GM08714 (cell line): ENCODE measurements around the gene TGFBRAP1.
"Not testable (repeated sequence)": the region's sequence is repeated elsewhere in the genome, so short reads cannot be mapped to it uniquely, and the experiment has no call there.

Source experiments
- H3K4me3 ChIP-seq: fragments of 200-500 bp; sonication (Bioruptor generic); 2 replicates; pipeline ENCODE4 v1.5.1; 2014; ENCODE audit warnings: mild to moderate bottlenecking, low read length, inconsistent platforms
- ZNF274 ChIP-seq: IDR thresholded peaks from 2 replicates; pipeline ENCODE4 v1.6.1; 2012; ENCODE audit warnings: mild to moderate bottlenecking, low read depth, low read length

The TGFBRAP1 gene

DNA sequence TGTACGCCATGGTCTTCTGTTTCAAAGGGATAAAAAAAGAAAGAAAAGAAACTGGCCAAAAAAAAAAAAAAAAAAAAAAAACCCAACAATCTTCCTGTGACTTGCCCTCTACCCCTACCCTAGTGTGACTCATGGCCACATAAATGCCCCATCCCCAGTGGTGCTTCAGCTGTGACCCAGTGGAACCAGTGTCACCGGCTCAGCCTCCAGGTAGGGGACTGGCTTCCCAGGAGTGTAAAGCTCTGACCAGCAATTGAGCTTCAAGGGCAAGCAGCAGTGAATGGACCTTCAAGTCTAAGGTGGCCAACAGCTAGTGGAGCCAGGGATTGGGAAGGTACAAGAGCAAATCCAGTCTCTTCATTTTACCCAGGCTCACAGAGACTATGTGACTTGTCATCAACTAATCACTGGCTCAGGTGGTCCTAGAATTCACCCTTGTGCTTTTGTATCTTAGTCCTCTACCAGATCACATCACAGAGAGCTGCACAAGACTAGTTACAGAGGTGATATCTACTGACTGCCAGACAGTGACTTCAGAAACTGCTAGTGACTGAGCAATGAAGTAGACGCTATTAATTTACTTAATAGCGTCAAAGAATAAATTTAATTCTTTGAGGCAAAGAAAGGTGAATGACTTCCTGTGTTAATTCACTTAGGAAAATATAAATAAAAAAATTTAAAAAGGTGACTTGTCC is 1.3 kb upstream of the TGFBRAP1 start:
- no peak for TF ChIP-seq ZNF274

DNA sequence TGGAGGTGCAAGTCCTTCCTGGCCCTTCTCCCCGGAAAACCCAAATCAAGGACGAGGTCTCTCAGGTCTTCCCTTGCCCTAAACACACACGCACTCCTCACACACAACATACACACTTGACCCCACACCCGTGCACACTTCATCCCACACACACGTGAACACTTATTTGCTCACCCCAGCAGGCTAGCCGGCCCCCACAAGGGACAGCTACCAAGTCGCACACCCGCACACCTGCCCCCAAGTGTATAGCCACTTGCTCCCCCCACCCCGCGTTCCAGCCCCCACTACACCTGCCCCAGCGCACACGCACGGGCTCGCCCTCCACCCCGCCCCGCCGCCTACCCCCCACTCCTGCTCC is 359 bp downstream of the TGFBRAP1 start:
- peak overlapping the region; percentile 89 for H3K4me3 ChIP-seq

More for the DNA sequence above, 1.3 kb upstream of the TGFBRAP1 start:
- no peak overlapping the region for H3K4me3 ChIP-seq

DNA sequence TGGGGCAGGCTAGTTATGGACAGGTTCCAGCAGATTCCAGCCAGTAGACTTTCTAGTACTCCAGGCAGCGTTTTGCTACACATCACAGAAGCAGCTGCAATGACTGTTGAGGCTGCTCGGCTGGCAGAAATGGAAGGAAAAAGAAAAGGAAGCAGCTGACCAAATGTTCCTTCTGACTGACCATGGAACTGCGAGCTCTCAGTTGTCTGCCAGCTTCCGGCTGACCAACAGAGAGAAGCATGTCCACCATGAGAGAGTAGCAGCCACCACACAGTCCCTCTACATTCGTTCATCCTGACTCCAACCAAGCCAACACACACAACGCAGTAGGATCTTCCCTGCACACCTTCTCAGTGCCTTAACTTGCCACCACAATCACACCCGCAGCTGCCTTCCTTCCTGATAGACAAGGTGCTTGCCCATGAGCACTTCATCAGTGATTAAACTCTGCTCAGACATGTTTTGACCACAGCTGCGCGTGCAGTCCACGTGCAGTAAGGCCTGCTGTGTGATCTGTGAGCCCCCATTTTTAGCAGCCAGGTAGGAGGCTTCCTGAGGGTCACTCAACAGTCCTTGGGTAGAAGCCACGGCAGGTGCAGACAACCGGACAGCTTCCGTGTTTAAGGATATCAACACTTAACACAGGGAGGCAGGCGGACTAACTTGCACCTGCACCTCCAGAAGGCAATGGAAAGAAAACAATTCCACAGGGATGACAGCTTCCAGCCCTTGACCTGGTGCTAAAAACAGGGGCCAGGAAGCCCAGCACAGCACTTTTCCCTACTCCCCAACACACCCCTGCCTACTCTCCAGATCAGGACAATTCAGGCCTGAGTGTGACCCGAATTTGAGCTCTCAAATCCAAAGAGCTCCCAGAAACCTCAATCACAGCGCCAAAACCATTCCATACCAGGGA is 996 bp downstream of the TGFBRAP1 start:
- no peak for TF ChIP-seq ZNF274
- H3K4me3 ChIP-seq: peak overlapping the region; percentile 89

More for the DNA sequence above, 359 bp downstream of the TGFBRAP1 start:
- TF ChIP-seq ZNF274: no peak

DNA sequence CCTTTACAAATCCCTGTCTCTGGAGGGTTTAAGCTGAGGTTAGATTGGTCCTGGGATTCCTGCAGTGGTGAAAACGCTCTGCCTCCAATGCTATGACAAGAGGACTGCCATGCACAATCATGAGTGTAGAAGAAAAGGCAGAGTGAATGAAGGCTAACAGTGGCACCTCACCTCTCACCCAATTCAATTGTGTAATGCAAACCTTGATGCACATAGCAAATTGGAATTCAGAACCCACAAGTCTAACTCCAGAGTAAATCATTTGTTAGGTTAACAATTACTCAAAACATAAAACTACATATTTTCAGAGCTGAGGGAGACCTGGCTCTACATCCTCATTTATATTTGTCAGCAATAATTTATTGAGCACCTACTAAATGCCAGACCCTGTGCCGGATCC is 1.8 kb downstream of the TGFBRAP1 start:
- TF ChIP-seq ZNF274: no peak
- no peak overlapping the region for H3K4me3 ChIP-seq

DNA sequence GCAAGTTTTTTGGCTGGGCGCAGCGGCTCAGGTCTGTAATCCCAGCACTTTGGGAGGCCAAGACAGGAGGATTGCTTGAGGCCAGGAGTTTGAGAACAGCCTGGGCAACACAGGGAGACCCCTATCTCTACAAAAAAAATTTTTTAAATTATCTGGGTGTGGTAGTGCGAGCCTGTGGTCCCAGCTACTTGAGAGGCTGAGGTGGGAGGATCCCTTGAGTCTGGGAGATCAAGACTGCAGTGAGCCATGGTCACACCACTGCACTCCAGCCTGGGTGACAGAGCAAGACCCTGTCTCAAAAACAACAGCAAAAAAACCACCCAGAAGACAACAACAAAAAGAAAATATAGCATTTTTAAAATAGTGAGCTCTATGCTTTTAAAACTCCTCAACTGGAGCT is 2.3 kb downstream of the TGFBRAP1 start:
- H3K4me3 ChIP-seq: not testable (repeated sequence)

DNA sequence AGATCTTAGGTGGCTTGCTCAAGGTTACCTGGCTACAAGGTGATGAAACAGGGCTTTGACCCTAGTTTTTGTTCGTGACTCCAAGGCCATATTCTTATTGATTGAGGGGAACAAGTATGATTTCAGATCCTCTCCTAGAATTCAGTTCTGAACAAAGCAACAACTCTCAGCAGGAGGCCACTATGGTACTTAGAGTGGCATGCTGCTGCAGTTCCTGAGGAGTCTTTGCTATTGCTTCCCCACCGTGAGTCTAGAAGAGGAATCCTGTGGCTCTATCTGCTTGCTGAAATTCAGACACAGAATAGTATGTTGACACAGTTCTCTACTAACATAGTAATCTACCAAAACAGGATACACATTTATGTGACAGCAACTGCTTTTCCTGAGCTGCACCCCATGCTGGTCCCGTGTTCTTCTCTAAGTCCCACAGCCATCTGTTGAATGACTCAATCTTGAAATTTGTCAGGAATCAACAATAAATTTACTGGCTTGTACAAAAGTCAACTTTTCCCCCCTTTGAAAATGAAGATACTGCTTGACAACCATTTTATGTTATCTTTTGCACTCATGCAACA is 4.1 kb downstream of the TGFBRAP1 start:
- no peak overlapping the region for H3K4me3 ChIP-seq
- TF ChIP-seq ZNF274: no peak

DNA sequence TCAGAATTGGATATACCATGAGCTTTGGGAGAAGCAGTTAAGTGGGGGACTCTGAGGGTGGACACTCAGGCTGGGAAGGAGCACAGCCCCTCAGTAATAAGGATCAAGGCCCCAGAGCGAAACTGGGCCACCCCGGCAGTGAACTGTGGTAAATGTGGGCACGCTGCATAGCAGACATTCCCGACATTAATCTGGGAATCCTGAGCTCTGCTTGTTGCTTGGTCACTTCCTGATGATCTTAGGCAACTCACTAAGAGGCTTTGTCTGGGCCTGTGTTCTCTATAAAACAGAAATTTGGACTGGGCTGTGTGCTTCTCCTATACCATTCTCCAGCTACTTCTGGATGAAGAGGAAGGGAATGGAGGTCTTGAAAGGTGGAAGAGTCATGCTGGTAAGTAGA is 4.8 kb downstream of the TGFBRAP1 start:
- H3K4me3 ChIP-seq: no peak overlapping the region
- no peak for TF ChIP-seq ZNF274

DNA sequence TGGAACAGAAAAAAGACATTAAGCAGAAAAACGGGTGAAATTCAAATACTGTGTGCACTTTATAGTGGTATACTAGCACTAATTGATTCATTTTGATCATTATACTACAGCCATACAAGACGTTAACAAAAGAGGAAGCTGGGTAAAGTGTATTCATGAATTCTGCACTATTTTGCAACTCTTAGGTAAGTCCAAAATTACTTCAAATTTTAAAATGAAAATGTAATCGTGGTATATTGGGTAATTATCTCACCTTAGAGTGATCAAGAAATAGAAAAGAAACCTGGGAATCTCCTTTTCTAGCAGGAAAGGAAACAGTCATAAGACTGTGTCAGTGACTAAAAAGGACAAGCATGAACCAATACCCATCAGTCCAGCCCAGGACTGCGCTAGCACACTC is 5.4 kb downstream of the TGFBRAP1 start:
- no peak overlapping the region for H3K4me3 ChIP-seq
- TF ChIP-seq ZNF274: no peak

DNA sequence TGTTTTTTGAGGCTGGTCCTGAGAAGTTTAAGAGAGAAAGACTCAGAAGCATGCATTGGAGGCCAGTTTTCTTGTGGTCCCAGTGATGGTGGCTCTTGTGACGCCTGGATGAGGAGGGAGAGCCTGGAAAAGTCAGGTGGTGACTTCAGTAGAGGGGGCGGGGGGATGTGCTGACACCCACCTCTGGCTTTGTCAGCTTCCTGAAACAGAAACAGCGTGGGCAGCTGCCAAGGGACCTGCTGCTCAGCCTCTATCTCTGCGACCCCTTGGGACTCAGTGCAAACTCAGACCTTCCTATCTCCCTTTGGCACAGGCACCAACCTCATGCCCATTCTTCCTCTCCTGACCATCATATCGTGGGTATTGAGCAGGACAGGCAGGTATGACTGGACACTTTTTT is 6.4 kb downstream of the TGFBRAP1 start:
- H3K4me3 ChIP-seq: no peak overlapping the region
- no peak for TF ChIP-seq ZNF274

DNA sequence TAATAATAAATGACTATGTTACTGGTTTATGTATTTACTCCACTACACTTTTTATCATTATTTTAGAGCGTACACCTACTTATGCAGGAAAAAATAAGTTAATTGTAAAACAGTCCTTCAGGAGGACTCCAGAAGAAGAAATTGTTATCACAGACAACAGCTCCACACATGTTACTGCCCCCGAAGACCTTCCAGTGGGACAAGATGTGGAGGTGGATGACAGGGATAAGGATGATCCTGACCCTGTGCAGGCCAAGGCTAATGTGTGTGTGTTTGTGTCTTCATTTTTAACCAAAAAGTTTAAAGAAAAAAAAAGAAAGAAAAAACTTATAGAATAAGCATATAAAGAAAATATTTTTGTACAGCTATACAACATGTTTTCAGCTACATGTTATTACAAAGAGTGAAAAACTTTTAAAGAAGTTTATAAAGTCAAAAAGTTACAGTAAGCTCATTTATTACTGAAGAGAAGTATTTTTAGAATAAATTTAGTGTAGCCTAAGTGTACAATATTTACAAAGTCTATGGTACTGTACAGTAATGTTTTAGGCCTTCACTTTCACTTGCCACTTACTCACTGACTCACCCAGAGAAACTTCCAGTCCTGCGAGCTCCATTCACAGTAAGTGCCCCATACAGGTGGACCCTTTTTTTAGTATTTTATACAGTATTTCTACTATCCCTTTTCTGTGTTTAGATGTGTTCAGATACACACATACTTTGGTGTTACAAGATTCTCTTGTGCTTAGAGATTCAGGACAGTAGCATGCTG is 7.5 kb downstream of the TGFBRAP1 start:
- TF ChIP-seq ZNF274: no peak
- no peak overlapping the region for H3K4me3 ChIP-seq

DNA sequence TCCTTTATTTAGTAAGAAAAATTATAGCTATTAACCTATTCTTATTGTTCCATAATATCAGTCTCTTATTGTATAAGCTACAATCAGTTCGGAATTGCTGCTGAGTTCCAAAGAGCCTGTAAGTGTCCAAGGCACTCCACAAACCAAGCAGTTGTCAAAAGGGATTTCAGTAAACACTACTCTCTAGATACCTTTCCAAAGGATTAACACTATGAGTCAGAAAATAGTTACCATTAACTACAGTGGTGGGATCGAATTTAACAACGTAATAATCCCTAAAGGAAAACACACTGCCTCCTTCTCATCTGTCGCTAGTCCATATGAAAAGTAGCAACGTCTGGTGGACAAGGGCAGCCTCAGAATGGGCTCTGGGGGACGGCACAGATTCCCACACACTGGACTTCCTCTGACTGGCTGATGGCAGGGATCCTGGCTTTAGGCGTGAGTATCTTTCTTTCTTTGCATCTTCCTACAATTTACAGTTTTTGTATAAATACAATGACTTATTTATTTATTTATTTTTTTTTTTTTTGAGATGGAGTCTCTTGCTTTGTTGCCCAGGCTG is 8.8 kb downstream of the TGFBRAP1 start:
- no peak for TF ChIP-seq ZNF274
- H3K4me3 ChIP-seq: no peak overlapping the region

DNA sequence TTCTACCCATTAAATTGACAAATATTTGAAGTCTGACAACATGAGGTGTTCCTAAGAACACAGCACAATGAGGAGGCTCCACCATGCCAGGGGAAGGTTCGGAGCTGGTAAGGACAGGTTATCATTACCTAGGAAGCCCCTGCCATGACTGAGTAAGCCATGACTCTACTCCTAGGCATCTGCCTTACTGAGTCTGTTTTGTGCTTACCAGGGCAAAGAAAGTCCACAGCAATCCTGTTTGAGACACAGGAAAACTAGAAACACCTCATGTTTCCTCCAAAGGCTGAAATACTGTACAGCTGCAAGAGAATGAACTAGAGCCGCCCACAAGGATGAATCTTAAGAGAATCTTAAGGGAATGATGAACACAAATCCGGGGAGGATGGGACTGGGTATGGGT is 11.6 kb downstream of the TGFBRAP1 start:
- H3K4me3 ChIP-seq: no peak overlapping the region
- no peak for TF ChIP-seq ZNF274

DNA sequence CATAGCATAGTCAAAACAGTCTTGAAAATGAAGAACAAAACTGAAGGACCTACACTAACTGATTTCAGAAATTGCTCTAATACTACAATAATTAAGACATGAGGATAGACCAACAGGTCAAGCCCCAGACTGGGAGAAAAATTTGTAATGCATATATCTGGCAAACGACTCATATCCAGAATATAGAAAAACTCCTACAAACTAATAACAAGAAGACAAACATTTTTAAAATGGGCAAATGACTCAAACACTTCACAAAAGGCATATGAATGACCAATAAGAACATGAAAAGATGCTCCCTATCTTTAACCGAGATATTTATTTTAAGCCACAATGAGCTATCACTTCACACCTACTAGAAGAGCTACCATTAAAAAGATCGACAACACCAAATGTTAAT is 14.2 kb downstream of the TGFBRAP1 start:
- no peak overlapping the region for H3K4me3 ChIP-seq
- TF ChIP-seq ZNF274: no peak

DNA sequence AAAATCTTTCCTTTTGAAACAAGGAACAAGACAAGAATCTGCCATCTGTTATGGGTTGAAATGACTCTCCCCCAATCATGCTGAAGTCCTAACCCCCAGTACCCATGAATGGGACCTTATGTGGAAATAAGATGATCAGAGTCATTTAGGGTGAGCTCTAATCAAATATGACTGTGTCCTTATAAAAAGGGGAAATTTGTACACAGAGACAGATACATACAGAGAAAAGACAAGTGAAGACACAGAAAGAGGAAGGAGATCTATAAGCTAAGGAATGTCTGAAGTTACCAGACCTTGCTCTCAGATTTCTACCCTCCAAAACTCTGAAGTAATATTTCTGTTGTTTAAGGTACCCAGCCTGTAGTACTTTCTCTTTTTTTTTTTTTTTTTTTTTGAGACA is 15.7 kb downstream of the TGFBRAP1 start:
- no peak overlapping the region for H3K4me3 ChIP-seq
- no peak for TF ChIP-seq ZNF274
